ENCODE results near the gene TIMM10B. TPM values are rescaled to one million over a fixed set of nuclear protein-coding genes. Genes with fewer than 3 reads are reported as not detected.

TIMM10B gene
- total and polyA plus RNA-seq, 2 donors (not counting 1 experiment from before 2014, with no cell fraction given), result 42.9 to 62.1 TPM

DNA sequence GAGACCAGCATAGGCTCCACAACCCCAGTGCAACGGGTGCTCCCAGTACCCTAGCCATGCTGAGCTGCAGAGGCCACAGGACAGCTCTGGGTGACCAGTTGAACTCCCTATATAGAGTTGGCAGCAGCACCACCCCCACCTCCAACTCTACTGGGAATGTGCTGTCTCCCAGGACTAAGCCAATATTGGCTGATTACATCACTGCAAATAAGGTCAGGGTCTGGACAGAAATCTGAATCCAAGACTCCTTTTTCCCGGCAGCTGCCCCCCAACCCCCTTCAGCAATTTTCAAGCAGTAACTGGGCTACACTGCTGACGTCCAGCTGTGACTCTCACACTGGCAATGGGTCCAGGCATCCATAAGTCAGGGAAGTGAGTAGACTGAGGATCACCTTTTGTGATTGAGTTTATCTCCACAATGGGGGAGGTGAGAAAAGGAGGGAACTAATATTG is 40.4 kb upstream of the TIMM10B start, which contains the start of gene HPX:
Gene HPX (minus strand): TSS at position 82 of the 453 bp plus-strand sequence. CDS start 24 bp downstream, at position 58.
- ATAC-seq (ENCODE audit: low read depth) (no peak), DNase-seq (no peak)
- H3K9ac ChIP-seq (ENCODE audit: low read length), result no peak within 1 kb of the TSS
- no peaks in the 10 kb centered on the region for H3K9me3 ChIP-seq (ENCODE audit: control extremely low read depth in 1 of 3, control insufficient read depth in 2 of 3, insufficient read depth in 1 of 3, low read length in 2 of 3)
- no peak within 1 kb of the TSS for H3K27ac ChIP-seq (ENCODE audit: low read length in 2 of 2)
- H3K36me3 ChIP-seq (replicated peaks in 1 of 2; ENCODE audit: control extremely low read depth in 1 of 2, control insufficient read depth in 1 of 2, extremely low read depth in 1 of 2, insufficient read depth in 2 of 2, low read length in 1 of 2), result no peaks in the 10 kb centered on the region
- Mint-ChIP-seq H3K27me3 (no peaks in the 10 kb centered on the region), H3K9me3 (ENCODE audit: insufficient read depth) (no peaks in the 10 kb centered on the region), H3K4me3 (no peak within 1 kb of the TSS), H3K4me1 (peaks cover under 1% of the 10 kb centered on the region), H3K27ac (no peak within 1 kb of the TSS)
- ChIA-PET CTCF (interaction anchor here (0.6 to 14.4 kb wide), 6 partner anchors 15 to 242 kb away, joined by 3 to 536 read pairs (median 4); partner anchors contain the start of gene MRPL17), POLR2A (interaction anchor here (0.9 kb wide), 1 partner anchor 62 kb away, joined by 3 read pairs; no protein-coding TSS in a partner anchor)
- no peak for TF ChIP-seq EZH2 (IDR thresholded peaks at IDR 0.05; ENCODE audit: borderline replicate concordance, insufficient read depth, low read depth, low read length, poor library complexity, severe bottlenecking)
- TF ChIP-seq, protein P1, sequence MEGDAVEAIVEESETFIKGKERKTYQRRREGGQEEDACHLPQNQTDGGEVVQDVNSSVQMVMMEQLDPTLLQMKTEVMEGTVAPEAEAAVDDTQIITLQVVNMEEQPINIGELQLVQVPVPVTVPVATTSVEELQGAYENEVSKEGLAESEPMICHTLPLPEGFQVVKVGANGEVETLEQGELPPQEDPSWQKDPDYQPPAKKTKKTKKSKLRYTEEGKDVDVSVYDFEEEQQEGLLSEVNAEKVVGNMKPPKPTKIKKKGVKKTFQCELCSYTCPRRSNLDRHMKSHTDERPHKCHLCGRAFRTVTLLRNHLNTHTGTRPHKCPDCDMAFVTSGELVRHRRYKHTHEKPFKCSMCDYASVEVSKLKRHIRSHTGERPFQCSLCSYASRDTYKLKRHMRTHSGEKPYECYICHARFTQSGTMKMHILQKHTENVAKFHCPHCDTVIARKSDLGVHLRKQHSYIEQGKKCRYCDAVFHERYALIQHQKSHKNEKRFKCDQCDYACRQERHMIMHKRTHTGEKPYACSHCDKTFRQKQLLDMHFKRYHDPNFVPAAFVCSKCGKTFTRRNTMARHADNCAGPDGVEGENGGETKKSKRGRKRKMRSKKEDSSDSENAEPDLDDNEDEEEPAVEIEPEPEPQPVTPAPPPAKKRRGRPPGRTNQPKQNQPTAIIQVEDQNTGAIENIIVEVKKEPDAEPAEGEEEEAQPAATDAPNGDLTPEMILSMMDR (IDR thresholded peaks at IDR 0.05), result no peak
- 88% methylated on average over 1 of the region's 3 CpGs for WGBS (ENCODE audit: insufficient coverage)
- no peaks in the 10 kb centered on the region for H3K79me2 ChIP-seq (ENCODE audit: control insufficient read depth, insufficient read depth, low read length)
- no peaks in the 10 kb centered on the region for H4K20me1 ChIP-seq (ENCODE audit: control insufficient read depth, insufficient read depth, low read length, poor library complexity, severe bottlenecking)
- no peak within 1 kb of the TSS for H2AFZ ChIP-seq (ENCODE audit: insufficient read depth, low read depth, low read length, poor library complexity, severe bottlenecking)
- intact Hi-C loops (cut with micrococcal nuclease), result no loop called here
- H3K4me2 ChIP-seq (replicated peaks; ENCODE audit: low read depth, low read length, poor library complexity, severe bottlenecking), result no peak within 1 kb of the TSS
- H3K4me1 ChIP-seq (ENCODE audit: control insufficient read depth in 2 of 2, insufficient read depth in 2 of 2, low read length in 2 of 2), result peaks cover 9 to 16% of the 10 kb centered on the region in 2 donors
- H3K27me3 ChIP-seq (replicated peaks in 1 of 4; ENCODE audit: control extremely low read depth in 1 of 4, control insufficient read depth in 3 of 4, insufficient read depth in 4 of 4, low read length in 3 of 4), result no peaks in the 10 kb centered on the region
- H3K4me3 ChIP-seq (ENCODE audit: control extremely low read depth in 1 of 5, extremely low read depth in 1 of 5, insufficient read depth in 1 of 5, low read depth in 2 of 5, low read length in 4 of 5), result no peak within 1 kb of the TSS

DNA sequence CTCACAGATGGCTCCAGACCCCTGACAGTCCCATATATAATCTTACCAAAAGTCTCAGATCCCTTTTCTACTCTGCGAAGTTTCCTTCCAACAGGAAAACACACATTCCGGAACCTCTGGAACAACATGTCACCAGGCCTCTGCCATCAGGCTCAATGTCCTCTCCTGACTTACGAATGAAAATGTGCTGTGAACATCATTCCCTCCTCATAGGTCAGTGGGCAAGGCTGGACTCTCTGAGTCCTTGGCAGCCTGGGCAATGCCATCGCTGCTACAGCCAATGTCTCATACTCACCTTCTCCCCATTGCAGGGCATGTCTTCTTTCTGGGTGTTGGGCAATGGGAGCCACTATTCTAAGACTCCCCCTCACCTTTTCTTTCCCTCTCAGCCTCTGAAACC is 38.9 kb upstream of the TIMM10B start:
- no peak overlapping the region for H3K4me3 ChIP-seq (ENCODE audit: control extremely low read depth in 1 of 5, extremely low read depth in 1 of 5, insufficient read depth in 1 of 5, low read depth in 2 of 5, low read length in 4 of 5)
- no peaks in the 10 kb centered on the region for H3K9me3 ChIP-seq (ENCODE audit: control extremely low read depth in 1 of 3, control insufficient read depth in 2 of 3, insufficient read depth in 1 of 3, low read length in 2 of 3)
- no peaks in the 10 kb centered on the region for H3K36me3 ChIP-seq (replicated peaks in 1 of 2; ENCODE audit: control extremely low read depth in 1 of 2, control insufficient read depth in 1 of 2, extremely low read depth in 1 of 2, insufficient read depth in 2 of 2, low read length in 1 of 2)
- ChIA-PET CTCF (interaction anchor here (0.8 to 14.4 kb wide), 10 partner anchors 8 to 263 kb away, joined by 3 to 536 read pairs (median 6); partner anchors contain the start of gene APBB1), POLR2A (no interaction called here)
- no peaks in the 10 kb centered on the region for H4K20me1 ChIP-seq (ENCODE audit: control insufficient read depth, insufficient read depth, low read length, poor library complexity, severe bottlenecking)
- H3K9ac ChIP-seq (ENCODE audit: low read length), result no peak overlapping the region
- no peaks in the 10 kb centered on the region for H3K79me2 ChIP-seq (ENCODE audit: control insufficient read depth, insufficient read depth, low read length)
- no peaks in the 10 kb centered on the region for H3K9me3 Mint-ChIP-seq (ENCODE audit: insufficient read depth)
- H3K27me3 ChIP-seq (replicated peaks in 1 of 4; ENCODE audit: control extremely low read depth in 1 of 4, control insufficient read depth in 3 of 4, insufficient read depth in 4 of 4, low read length in 3 of 4), result no peaks in the 10 kb centered on the region
- peaks cover 8 to 14% of the 10 kb centered on the region in 2 donors for H3K4me1 ChIP-seq (ENCODE audit: control insufficient read depth in 2 of 2, insufficient read depth in 2 of 2, low read length in 2 of 2)
- DNase-seq, result no peak
- H2AFZ ChIP-seq (ENCODE audit: insufficient read depth, low read depth, low read length, poor library complexity, severe bottlenecking), result no peak overlapping the region
- TF ChIP-seq, protein P1 (IDR thresholded peaks at IDR 0.05), result no peak
- no peak for TF ChIP-seq EZH2 (IDR thresholded peaks at IDR 0.05; ENCODE audit: borderline replicate concordance, insufficient read depth, low read depth, low read length, poor library complexity, severe bottlenecking)
- H3K4me3 Mint-ChIP-seq, result no peak overlapping the region
- no peak overlapping the region for H3K27ac ChIP-seq (ENCODE audit: low read length in 2 of 2)
- 93% methylated on average over 4 of the region's 4 CpGs for WGBS (ENCODE audit: insufficient coverage)
- ATAC-seq (ENCODE audit: low read depth), result no peak
- H3K27ac Mint-ChIP-seq, result no peak overlapping the region
- intact Hi-C loops (cut with micrococcal nuclease), result loop anchor here (2.0 kb wide), 1 partner anchor 62 kb away; no protein-coding TSS in a partner anchor
- H3K4me1 Mint-ChIP-seq, result no peaks in the 10 kb centered on the region
- H3K4me2 ChIP-seq (replicated peaks; ENCODE audit: low read depth, low read length, poor library complexity, severe bottlenecking), result no peak overlapping the region
- H3K27me3 Mint-ChIP-seq, result no peaks in the 10 kb centered on the region

Data from B cell (primary cell).